ENCODE results near the gene TRIM48. TPM values are rescaled to one million over a fixed set of nuclear protein-coding genes. Genes with fewer than 3 reads are reported as not detected.
"Not testable (repeated sequence)": the region's sequence is repeated elsewhere in the genome, so short reads cannot be mapped to it uniquely, and the experiment has no call there.

The TRIM48 gene
- total RNA-seq = not detected in 2 replicates
- total RNA-seq (2013) = not detected
- not detected in 2 replicates for polyA plus RNA-seq
- not detected in 2 replicates for polyA minus RNA-seq

GRCh38 chr11:55261855-55262254, at the start of gene TRIM48:
Gene TRIM48 (plus strand): TSS chr11:55262155. CDS start chr11:55262268, 113 bp downstream.
- H2AFZ ChIP-seq (ENCODE audit: insufficient read depth, low read depth, low read length, poor library complexity, severe bottlenecking); CTCF ChIA-PET; H3K79me2 ChIP-seq (ENCODE audit: control insufficient read depth, insufficient read depth, low read length); H3K9me3 ChIP-seq (ENCODE audit: control extremely low read depth in 1 of 3, control insufficient read depth in 2 of 3, insufficient read depth in 1 of 3, low read length in 2 of 3); ATAC-seq (ENCODE audit: low read depth); H3K4me2 ChIP-seq (replicated peaks; ENCODE audit: low read depth, low read length, poor library complexity, severe bottlenecking); H3K27me3 ChIP-seq (replicated peaks in 1 of 4; ENCODE audit: control extremely low read depth in 1 of 4, control insufficient read depth in 3 of 4, insufficient read depth in 4 of 4, low read length in 3 of 4); H3K27ac ChIP-seq (ENCODE audit: low read length in 2 of 2); POLR2A ChIA-PET; H3K9me3 Mint-ChIP-seq (ENCODE audit: insufficient read depth); H3K27ac Mint-ChIP-seq; H3K4me3 ChIP-seq (ENCODE audit: control extremely low read depth in 1 of 5, extremely low read depth in 1 of 5, insufficient read depth in 1 of 5, low read depth in 2 of 5, low read length in 4 of 5); intact Hi-C loops (cut with micrococcal nuclease); H3K4me1 Mint-ChIP-seq; H3K9ac ChIP-seq (ENCODE audit: low read length); H3K36me3 ChIP-seq (replicated peaks in 1 of 2; ENCODE audit: control extremely low read depth in 1 of 2, control insufficient read depth in 1 of 2, extremely low read depth in 1 of 2, insufficient read depth in 2 of 2, low read length in 1 of 2); H3K4me1 ChIP-seq (ENCODE audit: control insufficient read depth in 2 of 2, insufficient read depth in 2 of 2, low read length in 2 of 2); H4K20me1 ChIP-seq (ENCODE audit: control insufficient read depth, insufficient read depth, low read length, poor library complexity, severe bottlenecking); H3K4me3 Mint-ChIP-seq; DNase-seq; H3K27me3 Mint-ChIP-seq: not testable (repeated sequence)
- no CpG with 5 or more reads among the region's 2 CpGs for WGBS (ENCODE audit: insufficient coverage)

GRCh38 chr11:55238316-55238715, 23.6 kb upstream of the TRIM48 start:
- H4K20me1 ChIP-seq (ENCODE audit: control insufficient read depth, insufficient read depth, low read length, poor library complexity, severe bottlenecking); H3K4me3 Mint-ChIP-seq; H3K27ac ChIP-seq (ENCODE audit: low read length in 2 of 2); CTCF ChIA-PET; H3K36me3 ChIP-seq (replicated peaks in 1 of 2; ENCODE audit: control extremely low read depth in 1 of 2, control insufficient read depth in 1 of 2, extremely low read depth in 1 of 2, insufficient read depth in 2 of 2, low read length in 1 of 2); intact Hi-C loops (cut with micrococcal nuclease); H3K9me3 Mint-ChIP-seq (ENCODE audit: insufficient read depth); H3K27me3 Mint-ChIP-seq; H3K4me1 Mint-ChIP-seq; H3K27me3 ChIP-seq (replicated peaks in 1 of 4; ENCODE audit: control extremely low read depth in 1 of 4, control insufficient read depth in 3 of 4, insufficient read depth in 4 of 4, low read length in 3 of 4); H3K27ac Mint-ChIP-seq; POLR2A ChIA-PET; H3K9ac ChIP-seq (ENCODE audit: low read length); H3K4me1 ChIP-seq (ENCODE audit: control insufficient read depth in 2 of 2, insufficient read depth in 2 of 2, low read length in 2 of 2); H3K4me3 ChIP-seq (ENCODE audit: control extremely low read depth in 1 of 5, extremely low read depth in 1 of 5, insufficient read depth in 1 of 5, low read depth in 2 of 5, low read length in 4 of 5); ATAC-seq (ENCODE audit: low read depth); H3K79me2 ChIP-seq (ENCODE audit: control insufficient read depth, insufficient read depth, low read length); H3K4me2 ChIP-seq (replicated peaks; ENCODE audit: low read depth, low read length, poor library complexity, severe bottlenecking); DNase-seq; H2AFZ ChIP-seq (ENCODE audit: insufficient read depth, low read depth, low read length, poor library complexity, severe bottlenecking): not testable (repeated sequence)
- WGBS (ENCODE audit: insufficient coverage) = 78% methylated on average over 4 of the region's 5 CpGs
- peaks cover 0 to 10% (median 7%) of the 10 kb centered on the region in 3 donors for H3K9me3 ChIP-seq (ENCODE audit: control extremely low read depth in 1 of 3, control insufficient read depth in 2 of 3, insufficient read depth in 1 of 3, low read length in 2 of 3)
